ENCODE data around the gene PDE8A.

PDE8A gene

GRCh38 chr15:85047271-85047948, 65.8 kb downstream of the PDE8A start (continued):
- no peak for TF ChIP-seq ZBTB44 (tag by site-specific recombination; IDR thresholded peaks at IDR 0.05)
- peak; percentile 23; the same call in 1 of the 2 replicates for TF ChIP-seq PRDM10 (tag by site-specific recombination; IDR thresholded peaks at IDR 0.05)
- TF ChIP-seq CTCF (tag by site-specific recombination; IDR thresholded peaks at IDR 0.05) = no peak
- no peak for TF ChIP-seq GLI2 (tag by site-specific recombination; IDR thresholded peaks at IDR 0.05; ENCODE audit: borderline replicate concordance, low read depth)
- no peak for TF ChIP-seq PRDM2 (tag by site-specific recombination; IDR thresholded peaks at IDR 0.05; ENCODE audit: borderline replicate concordance)
- no peak for TF ChIP-seq ZNF747 (tag by site-specific recombination; IDR thresholded peaks at IDR 0.05)
- no peak for TF ChIP-seq ZNF211 (tag by site-specific recombination; IDR thresholded peaks at IDR 0.05; ENCODE audit: low read depth)
- no peak for TF ChIP-seq ZNF571 (tag by site-specific recombination; IDR thresholded peaks at IDR 0.05)
- TF ChIP-seq SP7 (tag by site-specific recombination; IDR thresholded peaks at IDR 0.05) = no peak
- TF ChIP-seq ZNF692 (tag by site-specific recombination; IDR thresholded peaks at IDR 0.05) = peak; percentile 97
- no peak for TF ChIP-seq KLF1 (tag by site-specific recombination; IDR thresholded peaks at IDR 0.05)
- no peak for TF ChIP-seq ZNF404 (tag by site-specific recombination; IDR thresholded peaks at IDR 0.05)
- TF ChIP-seq ZSCAN16 (tag by site-specific recombination; IDR thresholded peaks at IDR 0.05) = no peak
- TF ChIP-seq PRDM6 (tag by site-specific recombination; IDR thresholded peaks at IDR 0.05) = no peak
- TF ChIP-seq AEBP2 (tag by site-specific recombination; IDR thresholded peaks at IDR 0.05; ENCODE audit: borderline replicate concordance) = no peak
- TF ChIP-seq ZNF707 (tag by site-specific recombination; IDR thresholded peaks at IDR 0.05) = no peak
- no peak for TF ChIP-seq ZNF513 (tag by site-specific recombination; IDR thresholded peaks at IDR 0.05)
- TF ChIP-seq ZNF37A (tag by site-specific recombination; IDR thresholded peaks at IDR 0.05) = no peak
